ENCODE results near the gene ACTL9.

DNA sequence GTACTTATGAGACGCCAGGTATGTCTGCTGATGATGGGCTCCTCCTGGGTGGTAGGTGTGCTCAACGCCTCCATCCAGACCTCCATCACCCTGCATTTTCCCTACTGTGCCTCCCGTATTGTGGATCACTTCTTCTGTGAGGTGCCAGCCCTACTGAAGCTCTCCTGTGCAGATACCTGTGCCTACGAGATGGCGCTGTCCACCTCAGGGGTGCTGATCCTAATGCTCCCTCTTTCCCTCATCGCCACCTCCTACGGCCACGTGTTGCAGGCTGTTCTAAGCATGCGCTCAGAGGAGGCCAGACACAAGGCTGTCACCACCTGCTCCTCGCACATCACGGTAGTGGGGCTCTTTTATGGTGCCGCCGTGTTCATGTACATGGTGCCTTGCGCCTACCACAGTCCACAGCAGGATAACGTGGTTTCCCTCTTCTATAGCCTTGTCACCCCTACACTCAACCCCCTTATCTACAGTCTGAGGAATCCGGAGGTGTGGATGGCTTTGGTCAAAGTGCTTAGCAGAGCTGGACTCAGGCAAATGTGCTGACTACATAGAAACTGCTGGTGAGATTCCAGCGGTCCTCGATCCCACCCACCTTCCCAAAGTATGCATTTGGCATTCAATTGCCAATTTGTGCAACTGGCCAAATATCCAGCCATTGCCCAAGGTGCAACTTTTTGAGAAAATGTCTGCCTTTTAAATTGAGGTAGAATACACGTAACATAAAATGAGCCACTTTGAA lies 33.0 kb upstream of the ACTL9 start:
- TF ChIP-seq TAF1 (IDR thresholded peaks at IDR 0.05; ENCODE audit: low read depth) = no peak
- no peak for TF ChIP-seq TCF12 (IDR thresholded peaks at IDR 0.05; ENCODE audit: low read depth)
- TF ChIP-seq, protein P1, sequence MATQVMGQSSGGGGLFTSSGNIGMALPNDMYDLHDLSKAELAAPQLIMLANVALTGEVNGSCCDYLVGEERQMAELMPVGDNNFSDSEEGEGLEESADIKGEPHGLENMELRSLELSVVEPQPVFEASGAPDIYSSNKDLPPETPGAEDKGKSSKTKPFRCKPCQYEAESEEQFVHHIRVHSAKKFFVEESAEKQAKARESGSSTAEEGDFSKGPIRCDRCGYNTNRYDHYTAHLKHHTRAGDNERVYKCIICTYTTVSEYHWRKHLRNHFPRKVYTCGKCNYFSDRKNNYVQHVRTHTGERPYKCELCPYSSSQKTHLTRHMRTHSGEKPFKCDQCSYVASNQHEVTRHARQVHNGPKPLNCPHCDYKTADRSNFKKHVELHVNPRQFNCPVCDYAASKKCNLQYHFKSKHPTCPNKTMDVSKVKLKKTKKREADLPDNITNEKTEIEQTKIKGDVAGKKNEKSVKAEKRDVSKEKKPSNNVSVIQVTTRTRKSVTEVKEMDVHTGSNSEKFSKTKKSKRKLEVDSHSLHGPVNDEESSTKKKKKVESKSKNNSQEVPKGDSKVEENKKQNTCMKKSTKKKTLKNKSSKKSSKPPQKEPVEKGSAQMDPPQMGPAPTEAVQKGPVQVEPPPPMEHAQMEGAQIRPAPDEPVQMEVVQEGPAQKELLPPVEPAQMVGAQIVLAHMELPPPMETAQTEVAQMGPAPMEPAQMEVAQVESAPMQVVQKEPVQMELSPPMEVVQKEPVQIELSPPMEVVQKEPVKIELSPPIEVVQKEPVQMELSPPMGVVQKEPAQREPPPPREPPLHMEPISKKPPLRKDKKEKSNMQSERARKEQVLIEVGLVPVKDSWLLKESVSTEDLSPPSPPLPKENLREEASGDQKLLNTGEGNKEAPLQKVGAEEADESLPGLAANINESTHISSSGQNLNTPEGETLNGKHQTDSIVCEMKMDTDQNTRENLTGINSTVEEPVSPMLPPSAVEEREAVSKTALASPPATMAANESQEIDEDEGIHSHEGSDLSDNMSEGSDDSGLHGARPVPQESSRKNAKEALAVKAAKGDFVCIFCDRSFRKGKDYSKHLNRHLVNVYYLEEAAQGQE (IDR thresholded peaks at IDR 0.05; ENCODE audit: low read depth) = peak; percentile 95
- TF ChIP-seq, protein P2, sequence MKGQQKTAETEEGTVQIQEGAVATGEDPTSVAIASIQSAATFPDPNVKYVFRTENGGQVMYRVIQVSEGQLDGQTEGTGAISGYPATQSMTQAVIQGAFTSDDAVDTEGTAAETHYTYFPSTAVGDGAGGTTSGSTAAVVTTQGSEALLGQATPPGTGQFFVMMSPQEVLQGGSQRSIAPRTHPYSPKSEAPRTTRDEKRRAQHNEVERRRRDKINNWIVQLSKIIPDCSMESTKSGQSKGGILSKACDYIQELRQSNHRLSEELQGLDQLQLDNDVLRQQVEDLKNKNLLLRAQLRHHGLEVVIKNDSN (IDR thresholded peaks at IDR 0.05) = peak; percentile 79
- TF ChIP-seq RAD21 (IDR thresholded peaks at IDR 0.05; ENCODE audit: low read depth) = no peak
